CD14-positive monocyte (primary cell): Measurements from ENCODE around the gene C1QTNF8. TPM values are rescaled to one million over a fixed set of nuclear protein-coding genes. Genes with fewer than 3 reads are reported as not detected.

Experiments used
- DNase-seq, 3 donors: peaks; one replicate each; pipeline ENCODE4 v3.0.0-alpha.2; 2011 to 2022
- H2AFZ ChIP-seq: 2 replicates; pipeline ENCODE4 v1.6.0; 2012; ENCODE audit warnings: mild to moderate bottlenecking, low read depth, low read length, inconsistent platforms; ENCODE audit not compliant: insufficient read depth, poor library complexity, severe bottlenecking
- H3K27ac ChIP-seq, 2 donors: 1 replicate in 1 of 2; 2 replicates in 1 of 2; pipeline ENCODE4 v1.5.1; 2012 to 2013; ENCODE audit warnings: low read length in 2 of 2, control low read depth in 1 of 2, inconsistent platforms in 1 of 2, low read depth in 1 of 2, mild to moderate bottlenecking in 1 of 2
- H3K27me3 ChIP-seq, 2 donors: one replicate each; pipeline versions ENCODE4 v1.6.0 to v1.6.1; 2011 to 2013; ENCODE audit warnings: low read length in 2 of 2; ENCODE audit not compliant: control insufficient read depth in 2 of 2, insufficient read depth in 2 of 2
- H3K36me3 ChIP-seq, 2 donors: replicated peaks in 1 of 2; 1 replicate in 1 of 2; 2 replicates in 1 of 2; pipeline versions ENCODE4 v1.5.1 to v1.6.1; 2012 to 2013; ENCODE audit warnings: low read length in 2 of 2, control low read depth in 1 of 2, inconsistent platforms in 1 of 2, mild to moderate bottlenecking in 1 of 2; ENCODE audit not compliant: insufficient read depth in 2 of 2, control insufficient read depth in 1 of 2
- H3K4me1 ChIP-seq, 2 donors: 1 replicate in 1 of 2; 2 replicates in 1 of 2; pipeline versions ENCODE4 v1.5.1 to v1.6.1; 2012 to 2013; ENCODE audit warnings: low read length in 2 of 2, control low read depth in 1 of 2, inconsistent platforms in 1 of 2, mild to moderate bottlenecking in 1 of 2, moderate library complexity in 1 of 2; ENCODE audit not compliant: insufficient read depth in 2 of 2, control insufficient read depth in 1 of 2
- H3K4me2 ChIP-seq: replicated peaks from 2 replicates; pipeline ENCODE3; 2012; ENCODE audit warnings: low read length, moderate library complexity, mild to moderate bottlenecking; ENCODE audit not compliant: poor library complexity, severe bottlenecking; ENCODE audit errors: extremely low read depth
- H3K4me3 ChIP-seq, 3 experiments: fragments of 200-600 bp in 1 of 3; sonication (generic) in 1 of 3; replicated peaks in 1 of 3; 1 replicate in 2 of 3; 2 replicates in 1 of 3; pipeline ENCODE4 v1.5.1; 2011 to 2013; ENCODE audit warnings: low read length in 3 of 3, mild to moderate bottlenecking in 3 of 3, control low read depth in 2 of 3, low read depth in 2 of 3, inconsistent platforms in 1 of 3, moderate library complexity in 1 of 3
- H3K79me2 ChIP-seq: 2 replicates; pipeline ENCODE4 v1.6.0; 2012; ENCODE audit warnings: mild to moderate bottlenecking, control low read depth, inconsistent platforms, low read length, moderate library complexity; ENCODE audit not compliant: insufficient read depth
- H3K9ac ChIP-seq: 2 replicates; pipeline ENCODE4 v1.6.0; 2017; ENCODE audit warnings: low read length, mild to moderate bottlenecking; ENCODE audit not compliant: insufficient read depth, poor library complexity, severe bottlenecking
- H3K9me3 ChIP-seq, 2 donors: replicated peaks in 1 of 2; 1 replicate in 1 of 2; 2 replicates in 1 of 2; pipeline versions ENCODE4 v1.5.1 to v1.6.1; 2012 to 2013; ENCODE audit warnings: low read length in 2 of 2, control low read depth in 1 of 2; ENCODE audit not compliant: control insufficient read depth in 1 of 2, insufficient read depth in 1 of 2
- H4K20me1 ChIP-seq: 2 replicates; pipeline ENCODE4 v1.6.0; 2012; ENCODE audit warnings: mild to moderate bottlenecking, low read length, control low read depth, moderate library complexity; ENCODE audit not compliant: insufficient read depth
- H3K27ac Mint-ChIP-seq, 7 donors: one replicate each; pipeline ENCODE4 v1.8.0; 2020; ENCODE audit warnings: mild to moderate bottlenecking in 7 of 7, mixed read lengths in 7 of 7, moderate library complexity in 6 of 7, inconsistent platforms in 2 of 7
- H3K27me3 Mint-ChIP-seq, 3 donors: one replicate each; pipeline ENCODE4 v1.8.0; 2021 to 2022; ENCODE audit warnings: low read depth in 3 of 3, mild to moderate bottlenecking in 3 of 3, mixed read lengths in 3 of 3, moderate library complexity in 3 of 3, inconsistent platforms in 1 of 3
- H3K36me3 Mint-ChIP-seq, 2 donors: one replicate each; pipeline ENCODE4 v1.8.0; 2020; ENCODE audit warnings: mixed read lengths in 2 of 2, inconsistent platforms in 1 of 2, mild to moderate bottlenecking in 1 of 2
- H3K4me1 Mint-ChIP-seq: one replicate; pipeline ENCODE4 v1.8.0; 2020; ENCODE audit warnings: mild to moderate bottlenecking, mixed read lengths
- H3K4me3 Mint-ChIP-seq, 2 donors: one replicate each; pipeline ENCODE4 v1.8.0; 2020; ENCODE audit warnings: mild to moderate bottlenecking in 2 of 2, mixed read lengths in 2 of 2, moderate library complexity in 1 of 2
- H3K9me3 Mint-ChIP-seq, 7 donors: one replicate each; pipeline ENCODE4 v1.8.0; 2020 to 2022; ENCODE audit warnings: mixed read lengths in 7 of 7, mild to moderate bottlenecking in 6 of 7, moderate library complexity in 6 of 7, inconsistent platforms in 2 of 7
- CTCF ChIP-seq: fragments of 200-600 bp; IDR thresholded peaks from one replicate; pipeline ENCODE4 v1.8.0; 2022; ENCODE audit warnings: antibody characterized with exemption, mild to moderate bottlenecking
- WGBS: methylation state at CpG from one replicate; pipeline ENCODE4 v1.1.5; 2013; ENCODE audit warnings: missing lambda C conversion rate; ENCODE audit not compliant: insufficient coverage; 5-methylcytosine and 5-hydroxymethylcytosine counted together
- intact Hi-C, 2 donors: fragments of 100-400 bp; cut with micrococcal nuclease; formaldehyde crosslinking; loops; one replicate each; pipeline versions ENCODE4 v1.15.0 to v1.15.1; 2023
- polyA plus RNA-seq, 3 donors: library from polyadenylated mRNA; depleted of rRNA in 1 of 3; unstranded in 2 of 3; stranded (reverse) in 1 of 3; fragments of 300-500 nt in 2 of 3; fragments of >200 nt in 1 of 3; fragmentation: Illumina TruSeq in 2 of 3; gene quantifications; 1 replicate in 2 of 3; 2 replicates in 1 of 3; pipeline ENCODE4 v1.2.3, GENCODE V29; 2012 to 2021

C1QTNF8 gene
- polyA plus RNA-seq, 3 donors = not detected

GRCh38 chr16:1047123-1047522 lies 48.9 kb downstream of the C1QTNF8 start:
- Histone ChIP-seq H3K9me3 (peaks cover 0 to 4% of the 10 kb centered on the region in 2 donors), H3K4me1 (no peaks in the 10 kb centered on the region), H2AFZ (no peak overlapping the region), H3K79me2 (no peaks in the 10 kb centered on the region), H3K9ac (no peak overlapping the region), H3K27me3 (no peaks in the 10 kb centered on the region), H3K36me3 (no peaks in the 10 kb centered on the region), H3K4me2 (no peak overlapping the region), H3K4me3 (no peak overlapping the region), H4K20me1 (no peaks in the 10 kb centered on the region), H3K27ac (no peak overlapping the region)
- Mint-ChIP-seq H3K4me3 (no peak overlapping the region), H3K4me1 (no peaks in the 10 kb centered on the region), H3K36me3 (no peaks in the 10 kb centered on the region), H3K27ac (no peak overlapping the region), H3K9me3 (peaks cover 0 to 6% (median 1%) of the 10 kb centered on the region in 7 donors), H3K27me3 (peaks cover 2 to 11% (median 3%) of the 10 kb centered on the region in 3 donors)
- no peak for TF ChIP-seq CTCF
- intact Hi-C loops = no loop called here
- no peak for DNase-seq
- 80% methylated on average over 7 of the region's 9 CpGs for WGBS

GRCh38 chr16:1045993-1046911 lies 49.8 kb downstream of the C1QTNF8 start:
- H3K79me2 ChIP-seq = no peaks in the 10 kb centered on the region
- H3K27me3 ChIP-seq = no peaks in the 10 kb centered on the region
- peaks cover 0 to 11% (median 6%) of the 10 kb centered on the region in 7 donors for H3K9me3 Mint-ChIP-seq
- WGBS = 85% methylated on average over 32 of the region's 49 CpGs
- H3K36me3 Mint-ChIP-seq = no peaks in the 10 kb centered on the region
- H3K4me3 Mint-ChIP-seq = no peak overlapping the region
- intact Hi-C loops = no loop called here
- no peak overlapping the region for H3K27ac Mint-ChIP-seq
- no peak for TF ChIP-seq CTCF
- H3K4me2 ChIP-seq = no peak overlapping the region
- no peak overlapping the region for H3K27ac ChIP-seq
- H3K4me1 ChIP-seq = no peaks in the 10 kb centered on the region
- H3K4me3 ChIP-seq = no peak overlapping the region
- no peak overlapping the region for H2AFZ ChIP-seq
- H3K9me3 ChIP-seq = peaks cover 0 to 13% of the 10 kb centered on the region in 2 donors
- no peaks in the 10 kb centered on the region for H3K4me1 Mint-ChIP-seq
- H3K36me3 ChIP-seq = no peaks in the 10 kb centered on the region
- H3K27me3 Mint-ChIP-seq = peaks cover 2 to 12% (median 7%) of the 10 kb centered on the region in 3 donors
- DNase-seq = no peak
- H3K9ac ChIP-seq = no peak overlapping the region
- no peaks in the 10 kb centered on the region for H4K20me1 ChIP-seq
